ENCODE data around the gene BMERB1. TPM values are rescaled to one million over a fixed set of nuclear protein-coding genes. Genes with fewer than 3 reads are reported as not detected.

Gene BMERB1
- total RNA-seq, 4 donors from 2014 or later = 7.4 to 20.4 (median 10.6) TPM

GRCh38 chr16:15553313-15554088 is 119.1 kb downstream of the BMERB1 start:
- no peak for DNase-seq (ENCODE audit: low spot score in 2 of 2)
- 74 to 79% methylated on average over 10 of the region's 10 CpGs for WGBS, 2 donors
- intact Hi-C loops (cut with DNase I; ENCODE audit: low total_unique reads) = no loop called here
- H3K4me3 ChIP-seq (ENCODE audit: low read depth, poor library complexity, severe bottlenecking) = no peak overlapping the region
- TF ChIP-seq, protein P1, sequence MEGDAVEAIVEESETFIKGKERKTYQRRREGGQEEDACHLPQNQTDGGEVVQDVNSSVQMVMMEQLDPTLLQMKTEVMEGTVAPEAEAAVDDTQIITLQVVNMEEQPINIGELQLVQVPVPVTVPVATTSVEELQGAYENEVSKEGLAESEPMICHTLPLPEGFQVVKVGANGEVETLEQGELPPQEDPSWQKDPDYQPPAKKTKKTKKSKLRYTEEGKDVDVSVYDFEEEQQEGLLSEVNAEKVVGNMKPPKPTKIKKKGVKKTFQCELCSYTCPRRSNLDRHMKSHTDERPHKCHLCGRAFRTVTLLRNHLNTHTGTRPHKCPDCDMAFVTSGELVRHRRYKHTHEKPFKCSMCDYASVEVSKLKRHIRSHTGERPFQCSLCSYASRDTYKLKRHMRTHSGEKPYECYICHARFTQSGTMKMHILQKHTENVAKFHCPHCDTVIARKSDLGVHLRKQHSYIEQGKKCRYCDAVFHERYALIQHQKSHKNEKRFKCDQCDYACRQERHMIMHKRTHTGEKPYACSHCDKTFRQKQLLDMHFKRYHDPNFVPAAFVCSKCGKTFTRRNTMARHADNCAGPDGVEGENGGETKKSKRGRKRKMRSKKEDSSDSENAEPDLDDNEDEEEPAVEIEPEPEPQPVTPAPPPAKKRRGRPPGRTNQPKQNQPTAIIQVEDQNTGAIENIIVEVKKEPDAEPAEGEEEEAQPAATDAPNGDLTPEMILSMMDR (IDR thresholded peaks at IDR 0.05) = no peak
- no peak for TF ChIP-seq POLR2A (IDR thresholded peaks at IDR 0.05)

DNA sequence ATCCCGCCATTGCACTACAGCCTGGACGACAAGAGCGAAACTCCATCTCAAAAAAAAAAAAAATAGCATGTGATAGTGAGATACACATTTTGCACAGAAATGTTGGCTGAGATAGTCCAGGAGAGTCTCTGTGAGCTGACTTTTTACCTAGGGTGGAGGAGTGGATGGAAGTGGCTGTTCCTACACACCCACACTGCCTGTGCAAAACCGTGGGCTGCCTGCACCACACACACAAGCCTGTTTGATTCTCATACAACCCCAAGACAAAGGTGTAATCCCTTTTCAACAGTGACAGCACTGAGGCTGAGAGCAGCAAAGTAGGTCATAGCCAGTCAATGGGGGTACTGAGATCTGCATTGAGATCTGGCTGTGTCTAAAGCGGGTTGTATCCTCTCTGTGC is 121.7 kb downstream of the BMERB1 start:
- intact Hi-C loops (cut with DNase I; ENCODE audit: low total_unique reads) = no loop called here
- 94 to 97% methylated on average over 5 of the region's 5 CpGs for WGBS, 2 donors
- H3K4me3 ChIP-seq (ENCODE audit: low read depth, poor library complexity, severe bottlenecking) = no peak overlapping the region
- no peak for DNase-seq (ENCODE audit: low spot score in 2 of 2)
- TF ChIP-seq, protein P1 (IDR thresholded peaks at IDR 0.05) = no peak
- TF ChIP-seq POLR2A (IDR thresholded peaks at IDR 0.05) = no peak

- DNase-seq (ENCODE audit: low spot score in 2 of 2) = no peak
- 67 to 68% methylated on average over 6 of the region's 6 CpGs for WGBS, 2 donors
- TF ChIP-seq, protein P1 (IDR thresholded peaks at IDR 0.05) = no peak
- TF ChIP-seq POLR2A (IDR thresholded peaks at IDR 0.05) = no peak
- intact Hi-C loops (cut with DNase I; ENCODE audit: low total_unique reads) = no loop called here
- no peak overlapping the region for H3K4me3 ChIP-seq (ENCODE audit: low read depth, poor library complexity, severe bottlenecking)
These were observed 122.9 kb downstream of the BMERB1 start for GRCh38 chr16:15557258-15557657.

- intact Hi-C loops (cut with DNase I; ENCODE audit: low total_unique reads) = no loop called here
- H3K4me3 ChIP-seq (ENCODE audit: low read depth, poor library complexity, severe bottlenecking) = no peak overlapping the region
- DNase-seq (ENCODE audit: low spot score in 2 of 2) = no peak
- 93% methylated on average over 4 of the region's 4 CpGs for WGBS, 2 donors
- TF ChIP-seq, protein P1 (IDR thresholded peaks at IDR 0.05) = no peak
- no peak for TF ChIP-seq POLR2A (IDR thresholded peaks at IDR 0.05)
These were observed 124.8 kb downstream of the BMERB1 start for GRCh38 chr16:15559176-15559575.

DNA sequence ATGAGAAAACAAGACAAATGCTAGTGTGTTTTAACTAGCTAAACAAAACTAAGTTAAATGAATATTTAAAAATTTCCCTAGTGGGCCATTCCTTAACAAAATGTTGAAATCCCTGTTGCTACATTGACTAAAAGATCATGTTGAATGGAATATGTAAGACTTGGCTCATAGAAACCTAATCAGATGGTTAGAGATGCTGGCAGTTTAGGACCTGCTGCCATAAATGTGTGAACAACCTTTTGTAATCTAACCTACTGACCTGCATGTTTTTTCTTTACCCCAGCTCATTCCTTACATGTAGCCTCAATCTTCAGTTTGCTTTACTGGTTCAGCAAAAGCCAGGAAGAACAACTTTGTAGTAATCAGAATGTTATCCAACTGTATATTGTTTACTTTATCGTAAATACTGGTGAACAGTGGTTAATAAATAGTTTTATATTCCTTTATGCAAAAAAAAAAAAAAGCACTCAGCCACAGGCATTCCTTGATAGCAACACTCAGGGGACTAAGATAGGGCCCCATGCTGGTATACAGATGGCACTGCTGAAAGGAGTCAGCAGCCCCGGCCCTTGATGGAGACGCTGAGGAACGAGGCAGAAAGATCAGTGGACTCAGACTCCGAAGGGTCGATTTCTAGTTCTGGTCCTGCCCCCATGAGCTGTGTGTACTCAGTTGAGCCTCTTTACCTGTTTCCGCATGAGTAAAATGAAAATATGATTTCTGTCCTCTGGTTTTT is 130.4 kb downstream of the BMERB1 start:
- WGBS, 2 donors = 93 to 95% methylated on average over 7 of the region's 7 CpGs
- DNase-seq (ENCODE audit: low spot score in 2 of 2) = no peak
- TF ChIP-seq, protein P1 (IDR thresholded peaks at IDR 0.05) = no peak
- no peak for TF ChIP-seq POLR2A (IDR thresholded peaks at IDR 0.05)
- intact Hi-C loops (cut with DNase I; ENCODE audit: low total_unique reads) = no loop called here
- no peak overlapping the region for H3K4me3 ChIP-seq (ENCODE audit: low read depth, poor library complexity, severe bottlenecking)
